Erythroblast (primary cell): Measurements from ENCODE around the gene IWS1.

Source experiments
- GATA1 ChIP-seq: IDR thresholded peaks from 2 replicates; pipeline ENCODE4 v1.6.1; 2011; ENCODE audit warnings: low read depth, mild to moderate bottlenecking, control low read depth, low read length, moderate library complexity
- POLR2A ChIP-seq: IDR thresholded peaks from 2 replicates; pipeline ENCODE4 v1.6.1; 2011; ENCODE audit warnings: mild to moderate bottlenecking, low read length

DNA sequence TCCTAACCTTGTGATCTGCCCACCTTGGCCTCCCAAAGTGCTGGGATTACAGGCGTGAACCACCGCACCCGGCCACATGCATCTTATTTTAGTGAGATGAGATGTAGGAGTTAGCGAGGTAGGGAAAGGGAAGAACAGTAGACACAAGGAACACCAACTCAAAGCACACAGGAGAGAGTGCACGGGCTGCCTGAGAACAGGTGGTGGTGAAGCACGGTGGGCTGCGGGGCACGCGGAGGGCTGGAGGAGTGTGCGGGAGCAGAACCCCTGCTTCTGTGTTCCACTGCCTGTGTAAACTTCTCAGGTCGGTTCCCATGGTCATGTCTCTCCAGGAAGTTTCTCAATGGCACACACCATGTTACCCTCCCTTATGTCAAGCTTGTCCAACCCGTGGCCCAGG lies 69.3 kb downstream of the IWS1 start:
- TF ChIP-seq POLR2A = no peak
- TF ChIP-seq GATA1 = no peak
